H9 (cell line): ENCODE measurements around the gene BCAS1. TPM values are rescaled to one million over a fixed set of nuclear protein-coding genes. Genes with fewer than 3 reads are reported as not detected.

Source experiments
- DNase-seq: peaks from one replicate; pipeline ENCODE4 v3.0.0-alpha.2; 2017
- H2AFZ ChIP-seq: one replicate; pipeline ENCODE4 v1.6.1; 2013; ENCODE audit warnings: mild to moderate bottlenecking, low read length, control low read depth, moderate library complexity
- H2AK5ac ChIP-seq: 2 replicates; pipeline ENCODE4 v1.6.1; 2013; ENCODE audit warnings: low read length, control low read depth, mixed read lengths; ENCODE audit not compliant: insufficient read length
- H2BK120ac ChIP-seq: one replicate; pipeline ENCODE4 v1.6.1; 2013; ENCODE audit warnings: low read depth, mild to moderate bottlenecking, low read length, control low read depth, inconsistent platforms; ENCODE audit not compliant: poor library complexity, severe bottlenecking
- H2BK12ac ChIP-seq: 2 replicates; pipeline ENCODE4 v1.6.1; 2013; ENCODE audit warnings: low read length, control low read depth, mixed read lengths, low read depth; ENCODE audit not compliant: insufficient read length
- H2BK15ac ChIP-seq: 2 replicates; pipeline ENCODE4 v1.6.1; 2013; ENCODE audit warnings: low read depth, low read length, control low read depth
- H2BK20ac ChIP-seq: one replicate; pipeline ENCODE4 v1.6.1; 2013; ENCODE audit warnings: low read depth, mild to moderate bottlenecking, low read length, control low read depth, inconsistent platforms; ENCODE audit not compliant: poor library complexity, severe bottlenecking
- H2BK5ac ChIP-seq: 2 replicates; pipeline ENCODE4 v1.6.1; 2013; ENCODE audit warnings: low read length, control low read depth, mixed read lengths; ENCODE audit not compliant: insufficient read length
- H3K14ac ChIP-seq: 2 replicates; pipeline ENCODE4 v1.6.1; 2013; ENCODE audit warnings: low read length, control low read depth; ENCODE audit not compliant: insufficient read depth
- H3K18ac ChIP-seq: 2 replicates; pipeline ENCODE4 v1.6.1; 2013; ENCODE audit warnings: low read depth, mild to moderate bottlenecking, mixed read lengths, low read length, control low read depth; ENCODE audit not compliant: insufficient read length
- H3K23ac ChIP-seq: 2 replicates; pipeline ENCODE4 v1.6.1; 2013; ENCODE audit warnings: low read length, control low read depth, mixed read lengths, low read depth; ENCODE audit not compliant: insufficient read length
- H3K23me2 ChIP-seq: 2 replicates; pipeline ENCODE4 v1.6.1; 2013; ENCODE audit warnings: low read depth, mild to moderate bottlenecking, mixed read lengths, low read length, control low read depth; ENCODE audit not compliant: insufficient read length, poor library complexity, severe bottlenecking
- H3K27ac ChIP-seq: 2 replicates; pipeline ENCODE4 v1.5.1; 2013; ENCODE audit warnings: low read length, control low read depth, mixed read lengths, low read depth; ENCODE audit not compliant: insufficient read length
- H3K27me3 ChIP-seq: 2 replicates; pipeline ENCODE4 v1.6.1; 2013; ENCODE audit warnings: low read length, control low read depth, inconsistent platforms; ENCODE audit not compliant: insufficient read depth
- H3K4ac ChIP-seq: 2 replicates; pipeline ENCODE4 v1.6.1; 2013; ENCODE audit warnings: low read depth, mild to moderate bottlenecking, control low read depth, inconsistent platforms, low read length, moderate library complexity
- H3K4me1 ChIP-seq: 2 replicates; pipeline ENCODE4 v1.6.1; 2013; ENCODE audit warnings: low read length, control low read depth, inconsistent platforms; ENCODE audit not compliant: insufficient read depth
- H3K4me2 ChIP-seq: 2 replicates; pipeline ENCODE4 v1.6.1; 2013; ENCODE audit warnings: low read length, control low read depth, mixed read lengths; ENCODE audit not compliant: insufficient read length, insufficient read depth
- H3K56ac ChIP-seq: 2 replicates; pipeline ENCODE4 v1.6.1; 2013; ENCODE audit warnings: low read depth, mild to moderate bottlenecking, mixed read lengths, low read length, control low read depth; ENCODE audit not compliant: insufficient read length
- H3K79me1 ChIP-seq: 2 replicates; pipeline ENCODE4 v1.6.1; 2013; ENCODE audit warnings: low read depth, mild to moderate bottlenecking, moderate library complexity, low read length, control low read depth, inconsistent platforms; ENCODE audit not compliant: insufficient read depth, poor library complexity, severe bottlenecking
- H3K79me2 ChIP-seq: 2 replicates; pipeline ENCODE4 v1.6.1; 2013; ENCODE audit warnings: low read length, control low read depth, inconsistent platforms; ENCODE audit not compliant: insufficient read depth
- H3K9ac ChIP-seq: 2 replicates; pipeline ENCODE4 v1.6.1; 2013; ENCODE audit warnings: low read length, control low read depth, mixed read lengths; ENCODE audit not compliant: insufficient read length; ENCODE audit errors: extremely low read depth
- H3K9me3 ChIP-seq: one replicate; pipeline ENCODE4 v1.6.1; 2013; ENCODE audit warnings: low read depth, low read length, inconsistent platforms; ENCODE audit not compliant: control insufficient read depth
- H3T11ph ChIP-seq: one replicate; pipeline ENCODE4 v1.6.1; 2013; ENCODE audit warnings: mild to moderate bottlenecking, low read length, control low read depth, inconsistent platforms
- H4K20me1 ChIP-seq: one replicate; pipeline ENCODE4 v1.6.1; 2013; ENCODE audit not compliant: control insufficient read depth, insufficient read length, insufficient read depth
- H4K5ac ChIP-seq: 2 replicates; pipeline ENCODE4 v1.6.1; 2013; ENCODE audit warnings: low read depth, mild to moderate bottlenecking, mixed read lengths, low read length, control low read depth; ENCODE audit not compliant: insufficient read length
- H4K8ac ChIP-seq: replicated peaks from 2 replicates; pipeline ENCODE4 v1.6.1; 2013; ENCODE audit warnings: low read length, control low read depth, mixed read lengths, low read depth; ENCODE audit not compliant: insufficient read length
- H4K91ac ChIP-seq: 2 replicates; pipeline ENCODE4 v1.6.1; 2013; ENCODE audit warnings: low read depth, mild to moderate bottlenecking, moderate library complexity, mixed read lengths, low read length, control low read depth; ENCODE audit not compliant: insufficient read length
- H3K27ac Mint-ChIP-seq, 3 experiments: 2 replicates in 2 of 3; 3 replicates in 1 of 3; pipeline ENCODE4 v1.8.0; 2020 to 2021; ENCODE audit warnings: mixed read lengths in 3 of 3, mild to moderate bottlenecking in 1 of 3, moderate library complexity in 1 of 3
- H3K27me3 Mint-ChIP-seq: 2 replicates; pipeline ENCODE4 v1.8.0; 2021; ENCODE audit warnings: low read depth, mild to moderate bottlenecking, moderate library complexity, mixed read lengths
- H3K36me3 Mint-ChIP-seq, 3 experiments: 2 replicates in 2 of 3; 3 replicates in 1 of 3; pipeline ENCODE4 v1.8.0; 2020 to 2021; ENCODE audit warnings: low read depth in 3 of 3, mixed read lengths in 3 of 3; ENCODE audit not compliant: insufficient read depth in 1 of 3
- H3K4me1 Mint-ChIP-seq, 2 experiments: 2 replicates each; pipeline ENCODE4 v1.8.0; 2020; ENCODE audit warnings: mixed read lengths in 2 of 2
- H3K4me3 Mint-ChIP-seq, 2 experiments: 2 replicates in 1 of 2; 3 replicates in 1 of 2; pipeline ENCODE4 v1.8.0; 2020 to 2021; ENCODE audit warnings: mild to moderate bottlenecking in 2 of 2, mixed read lengths in 2 of 2, moderate library complexity in 1 of 2
- H3K9me3 Mint-ChIP-seq, 2 experiments: 2 replicates in 1 of 2; 3 replicates in 1 of 2; pipeline ENCODE4 v1.8.0; 2020; ENCODE audit warnings: mild to moderate bottlenecking in 2 of 2, mixed read lengths in 2 of 2, moderate library complexity in 1 of 2
- CTCF ChIP-seq: fragments of 200-600 bp; sonication (generic); conservative IDR thresholded peaks from 3 replicates; pipeline ENCODE4 v1.8.0; 2021; ENCODE audit warnings: antibody characterized with exemption, mild to moderate bottlenecking
- WGBS: extraction: QIAGEN DNeasy Blood & Tissue Kit; methylation state at CpG from one replicate; pipeline ENCODE4 v1.1.7; 2013; ENCODE audit warnings: missing lambda C conversion rate, low lambda C conversion rate, mixed read lengths; ENCODE audit not compliant: insufficient read length; ENCODE audit errors: extremely low coverage; 5-methylcytosine and 5-hydroxymethylcytosine counted together
- total RNA-seq: library from RNA; stranded (reverse); gene quantifications from 2 replicates; pipeline ENCODE4 v1.2.1, GENCODE V29; 2021

Gene BCAS1
- total RNA-seq, 1 experiment from 2014 or later, result 0.15 TPM

GRCh38 chr20:54108817-54109216 is 38.4 kb upstream of the BCAS1 start:
- no peak overlapping the region for H3K27ac Mint-ChIP-seq

More at GRCh38 chr20:54108817-54109216, 38.4 kb upstream of the BCAS1 start:
- Histone ChIP-seq H4K20me1 (no peaks in the 10 kb centered on the region), H3T11ph (no peak overlapping the region), H3K4me2 (no peak overlapping the region), H3K56ac (no peak overlapping the region), H4K8ac (no peak overlapping the region), H3K4me1 (no peaks in the 10 kb centered on the region; the same call in 1 of the 2 replicates), H2BK12ac (no peak overlapping the region), H4K5ac (no peak overlapping the region), H3K27ac (no peak overlapping the region), H3K9ac (no peak overlapping the region), H3K23me2 (no peaks in the 10 kb centered on the region), H2BK5ac (no peak overlapping the region), H3K4ac (no peak overlapping the region), H3K23ac (no peak overlapping the region), H3K27me3 (no peaks in the 10 kb centered on the region), H3K79me2 (no peaks in the 10 kb centered on the region), H2BK15ac (no peak overlapping the region), H3K9me3 (no peaks in the 10 kb centered on the region), H2BK20ac (no peak overlapping the region), H3K14ac (no peak overlapping the region), H2BK120ac (no peak overlapping the region), H2AFZ (no peak overlapping the region), H4K91ac (no peak overlapping the region), H3K79me1 (no peaks in the 10 kb centered on the region), H2AK5ac (no peak overlapping the region), H3K18ac (no peak overlapping the region)
- no peak for DNase-seq
- WGBS, result no CpG with 5 or more reads among the region's 1 CpG
- H3K27me3 Mint-ChIP-seq, result no peaks in the 10 kb centered on the region; the same call in 1 of the 2 replicates
- no peaks in the 10 kb centered on the region; a peak in 1 of 5 replicates for H3K9me3 Mint-ChIP-seq
- H3K36me3 Mint-ChIP-seq, result no peaks in the 10 kb centered on the region
- peaks cover 2 to 3% of the 10 kb centered on the region in 2 experiments; a peak in 1 of 4 replicates for H3K4me1 Mint-ChIP-seq
- H3K4me3 Mint-ChIP-seq, result no peak overlapping the region
- no peak for TF ChIP-seq CTCF
